HG03095 (cell line): Measurements from ENCODE around the gene EZH1.
"Not testable (repeated sequence)": the region's sequence is repeated elsewhere in the genome, so short reads cannot be mapped to it uniquely, and the experiment has no call there.

Source experiments
- ATAC-seq: cut with Tn5 transposase; IDR thresholded peaks from one replicate; pipeline ENCODE4 v1.9.1; 2021; ENCODE audit warnings: moderate library complexity; ENCODE audit not compliant: unreplicated experiment

EZH1 gene

GRCh38 chr17:42773290-42774035 is 28.6 kb upstream of the EZH1 start, which contains the start of gene VPS25:
TSS of gene VPS25 (plus strand) at chr17:42773449. CDS start at chr17:42773476, 27 bp downstream.
- ATAC-seq = peak; percentile 52

- ATAC-seq = no peak
Measured at GRCh38 chr17:42772945-42773289, 28.1 kb upstream of the EZH1 start.

GRCh38 chr17:42769964-42770363 is 25.1 kb upstream of the EZH1 start:
- ATAC-seq = not testable (repeated sequence)

- ATAC-seq = not testable (repeated sequence)
Measured at GRCh38 chr17:42768006-42768405, 23.2 kb upstream of the EZH1 start.

- ATAC-seq = no peak
Measured at GRCh38 chr17:42767512-42767911, 22.7 kb upstream of the EZH1 start.

GRCh38 chr17:42766124-42766523 is 21.3 kb upstream of the EZH1 start:
- no peak for ATAC-seq

GRCh38 chr17:42761638-42762037 is 16.8 kb upstream of the EZH1 start:
- no peak for ATAC-seq

- no peak for ATAC-seq
Measured at GRCh38 chr17:42760652-42761581, 16.1 kb upstream of the EZH1 start, which contains the start of gene RAMP2. TSS of gene RAMP2 (plus strand) at chr17:42761227. CDS start at chr17:42761262, 35 bp downstream.

GRCh38 chr17:42759982-42760651 is 15.3 kb upstream of the EZH1 start:
- ATAC-seq = no peak

- no peak for ATAC-seq
Measured at GRCh38 chr17:42754782-42755181, 9.9 kb upstream of the EZH1 start.

- no peak for ATAC-seq
Measured at GRCh38 chr17:42751628-42752027, 6.8 kb upstream of the EZH1 start.

- ATAC-seq = no peak
Measured at GRCh38 chr17:42750739-42751344, 6.0 kb upstream of the EZH1 start.

GRCh38 chr17:42748908-42749798 is 4.3 kb upstream of the EZH1 start:
- no peak for ATAC-seq

- no peak for ATAC-seq
Measured at GRCh38 chr17:42748202-42748907, 3.5 kb upstream of the EZH1 start.

GRCh38 chr17:42744283-42744805 is 496 bp downstream of the EZH1 start:
- peak; percentile 51 for ATAC-seq

- no peak for ATAC-seq
Measured at GRCh38 chr17:42743595-42744282, 1.1 kb downstream of the EZH1 start.

- ATAC-seq = not testable (repeated sequence)
Measured at GRCh38 chr17:42742916-42743315, 1.9 kb downstream of the EZH1 start.

GRCh38 chr17:42740699-42741098 is 4.1 kb downstream of the EZH1 start:
- no peak for ATAC-seq
